GM21390 (cell line): ENCODE results near the gene CCDC170.
"Not testable (repeated sequence)": the region's sequence is repeated elsewhere in the genome, so short reads cannot be mapped to it uniquely, and the experiment has no call there.

Source experiments
- ATAC-seq: cut with Tn5 transposase; IDR thresholded peaks from one replicate; pipeline ENCODE4 v1.9.1; 2021; ENCODE audit not compliant: unreplicated experiment

The CCDC170 gene

GRCh38 chr6:151493804-151494234, at the start of gene CCDC170:
Gene CCDC170 (plus strand): TSS chr6:151494017. CDS start chr6:151494129, 112 bp downstream.
- no peak for ATAC-seq

GRCh38 chr6:151445482-151445881, 48.3 kb upstream of the CCDC170 start:
- no peak for ATAC-seq

- ATAC-seq = no peak
These were observed 46.6 kb upstream of the CCDC170 start for GRCh38 chr6:151447237-151447636.

- no peak for ATAC-seq
These were observed 45.2 kb upstream of the CCDC170 start for GRCh38 chr6:151448623-151449022.

GRCh38 chr6:151450928-151451327, 42.9 kb upstream of the CCDC170 start:
- ATAC-seq = not testable (repeated sequence)

GRCh38 chr6:151451417-151451949, 42.3 kb upstream of the CCDC170 start:
- no peak for ATAC-seq

GRCh38 chr6:151451950-151452749, 41.7 kb upstream of the CCDC170 start, which contains the start of gene RMND1:
Gene RMND1 (minus strand): TSS chr6:151452126. CDS start chr6:151445811, 6,315 bp downstream.
- ATAC-seq = peak; percentile 96

GRCh38 chr6:151452750-151453427, 40.9 kb upstream of the CCDC170 start:
- ATAC-seq = no peak

GRCh38 chr6:151455751-151456398, 37.9 kb upstream of the CCDC170 start:
- ATAC-seq = not testable (repeated sequence)

- ATAC-seq = no peak
These were observed 32.1 kb upstream of the CCDC170 start for GRCh38 chr6:151461673-151462072.

GRCh38 chr6:151464702-151465101, 29.1 kb upstream of the CCDC170 start:
- ATAC-seq = no peak

GRCh38 chr6:151475653-151476523, 17.9 kb upstream of the CCDC170 start:
- no peak for ATAC-seq

- no peak for ATAC-seq
These were observed 16.1 kb upstream of the CCDC170 start for GRCh38 chr6:151477726-151478125.

GRCh38 chr6:151478670-151479069, 15.1 kb upstream of the CCDC170 start:
- no peak for ATAC-seq

GRCh38 chr6:151481786-151482185, 12.0 kb upstream of the CCDC170 start:
- no peak for ATAC-seq

- ATAC-seq = no peak
These were observed 11.5 kb upstream of the CCDC170 start for GRCh38 chr6:151482290-151482689.

- no peak for ATAC-seq
These were observed 9.8 kb upstream of the CCDC170 start for GRCh38 chr6:151483994-151484393.

- no peak for ATAC-seq
These were observed 5.6 kb upstream of the CCDC170 start for GRCh38 chr6:151488226-151488625.

GRCh38 chr6:151490996-151491395, 2.8 kb upstream of the CCDC170 start:
- no peak for ATAC-seq

GRCh38 chr6:151493161-151493803, 535 bp upstream of the CCDC170 start:
- ATAC-seq = no peak
